ENCODE data around the gene VLDLR. TPM values are rescaled to one million over a fixed set of nuclear protein-coding genes. Genes with fewer than 3 reads are reported as not detected.

VLDLR gene
- total RNA-seq, 6 experiments from 2014 or later = 0.72 to 12.9 (median 3.5) TPM

DNA sequence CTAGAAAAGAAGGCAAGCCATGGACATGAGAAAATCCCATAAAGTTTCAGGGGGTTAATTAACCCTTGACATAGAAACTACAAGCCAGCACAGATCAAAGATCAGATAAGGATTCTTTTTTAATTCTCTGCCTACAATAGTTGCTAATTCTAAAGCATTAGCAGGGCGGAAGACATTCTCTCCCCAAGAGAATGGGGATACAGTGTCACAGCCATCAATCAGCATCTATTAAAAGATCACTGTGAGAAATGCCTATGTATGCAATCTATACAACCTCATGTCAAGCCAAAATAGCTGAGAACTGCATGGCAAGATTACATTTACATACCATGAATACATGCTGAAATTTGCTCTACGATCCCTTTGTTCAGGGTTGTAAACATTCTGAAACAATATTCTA is 14.3 kb downstream of the VLDLR start:
- no peak for DNase-seq
- ATAC-seq = no peak
- 100% methylated on average over 2 of the region's 2 CpGs for WGBS (ENCODE audit: insufficient coverage, low coverage, low lambda C conversion rate, missing lambda C conversion rate)
- H3K9me3 ChIP-seq = no peaks in the 10 kb centered on the region
- no peak for TF ChIP-seq POLR2A (IDR thresholded peaks at IDR 0.05)
- TF ChIP-seq, protein P1, sequence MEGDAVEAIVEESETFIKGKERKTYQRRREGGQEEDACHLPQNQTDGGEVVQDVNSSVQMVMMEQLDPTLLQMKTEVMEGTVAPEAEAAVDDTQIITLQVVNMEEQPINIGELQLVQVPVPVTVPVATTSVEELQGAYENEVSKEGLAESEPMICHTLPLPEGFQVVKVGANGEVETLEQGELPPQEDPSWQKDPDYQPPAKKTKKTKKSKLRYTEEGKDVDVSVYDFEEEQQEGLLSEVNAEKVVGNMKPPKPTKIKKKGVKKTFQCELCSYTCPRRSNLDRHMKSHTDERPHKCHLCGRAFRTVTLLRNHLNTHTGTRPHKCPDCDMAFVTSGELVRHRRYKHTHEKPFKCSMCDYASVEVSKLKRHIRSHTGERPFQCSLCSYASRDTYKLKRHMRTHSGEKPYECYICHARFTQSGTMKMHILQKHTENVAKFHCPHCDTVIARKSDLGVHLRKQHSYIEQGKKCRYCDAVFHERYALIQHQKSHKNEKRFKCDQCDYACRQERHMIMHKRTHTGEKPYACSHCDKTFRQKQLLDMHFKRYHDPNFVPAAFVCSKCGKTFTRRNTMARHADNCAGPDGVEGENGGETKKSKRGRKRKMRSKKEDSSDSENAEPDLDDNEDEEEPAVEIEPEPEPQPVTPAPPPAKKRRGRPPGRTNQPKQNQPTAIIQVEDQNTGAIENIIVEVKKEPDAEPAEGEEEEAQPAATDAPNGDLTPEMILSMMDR (IDR thresholded peaks at IDR 0.05) = no peak
- H3K27me3 ChIP-seq = no peaks in the 10 kb centered on the region
- H3K4me3 ChIP-seq = no peak overlapping the region
- H3K4me1 ChIP-seq = peaks cover 0 to 13% (median 0%) of the 10 kb centered on the region in 4 donors
- intact Hi-C loops (cut with DNase I) = no loop called here
- H3K27ac ChIP-seq = no peak overlapping the region
- H3K36me3 ChIP-seq = no peaks in the 10 kb centered on the region

DNA sequence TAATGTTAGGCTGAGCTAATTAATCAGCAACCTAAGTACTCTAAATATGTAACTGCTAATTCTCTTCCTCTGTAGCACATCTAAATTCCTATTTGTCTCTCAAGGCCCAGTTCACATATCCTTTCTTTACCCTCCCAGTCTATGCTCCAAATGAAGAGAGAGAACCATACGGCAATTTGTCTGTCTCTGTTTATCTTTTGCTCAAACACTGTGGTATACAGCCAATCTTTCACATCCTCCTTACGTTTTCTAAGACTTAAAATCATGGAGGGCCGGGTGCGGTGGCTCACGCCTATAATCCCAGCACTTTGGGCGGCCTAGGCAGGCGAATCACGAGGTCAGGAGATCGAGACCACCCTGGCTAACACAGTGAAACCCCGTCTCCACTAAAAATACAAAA is 15.8 kb downstream of the VLDLR start:
- no peak for ATAC-seq
- intact Hi-C loops (cut with DNase I) = no loop called here
- TF ChIP-seq, protein P1 (IDR thresholded peaks at IDR 0.05) = no peak
- no peak for TF ChIP-seq POLR2A (IDR thresholded peaks at IDR 0.05)
- Histone ChIP-seq H3K9me3 (no peaks in the 10 kb centered on the region), H3K36me3 (no peaks in the 10 kb centered on the region), H3K27me3 (no peaks in the 10 kb centered on the region), H3K4me3 (no peak overlapping the region), H3K27ac (no peak overlapping the region), H3K4me1 (peaks cover 0 to 16% (median 0%) of the 10 kb centered on the region in 4 donors)
- no peak for DNase-seq
- 80% methylated on average over 10 of the region's 10 CpGs for WGBS (ENCODE audit: insufficient coverage, low coverage, low lambda C conversion rate, missing lambda C conversion rate)

DNA sequence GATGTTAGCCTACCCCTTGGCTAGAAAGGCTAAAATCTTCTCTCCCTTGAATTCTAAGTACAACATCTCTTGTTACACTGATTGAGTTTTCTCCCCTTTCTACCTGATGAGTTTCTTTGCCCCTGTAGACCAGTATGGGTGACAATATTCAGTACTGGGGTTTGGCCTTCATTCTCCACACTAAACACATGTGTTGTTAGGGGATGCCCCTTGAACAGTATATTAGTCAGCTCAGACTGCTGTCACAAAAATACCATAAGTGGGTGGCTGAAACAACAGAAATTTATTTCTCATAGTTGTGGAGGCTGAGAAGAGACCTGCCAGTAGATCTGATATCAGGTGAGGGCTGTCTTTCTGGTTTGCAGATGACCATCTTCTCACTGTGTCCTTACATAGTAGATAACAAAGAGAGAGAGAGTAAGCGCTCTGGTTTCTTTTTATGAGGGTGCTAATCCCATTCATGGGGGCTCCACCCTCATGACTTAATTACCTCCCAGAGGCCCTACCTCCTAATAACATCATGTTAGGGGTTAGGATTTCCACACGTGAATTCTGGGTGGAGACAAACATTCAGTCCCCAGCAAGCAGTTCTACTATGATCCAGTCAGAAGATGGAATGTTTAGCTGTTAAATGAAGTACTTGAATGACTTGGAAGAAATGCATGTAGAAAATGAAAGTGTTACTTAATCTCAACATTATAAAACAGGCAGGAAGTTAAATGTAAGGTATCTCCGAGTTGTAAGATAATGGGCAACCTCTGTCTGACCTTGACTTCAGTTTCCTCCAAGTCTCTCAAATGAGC is 17.5 kb downstream of the VLDLR start:
- peaks cover 0 to 16% (median 0%) of the 10 kb centered on the region in 4 donors for H3K4me1 ChIP-seq
- H3K36me3 ChIP-seq = no peaks in the 10 kb centered on the region
- DNase-seq (no peak), ATAC-seq (no peak)
- WGBS (ENCODE audit: insufficient coverage, low coverage, low lambda C conversion rate, missing lambda C conversion rate) = 68% methylated on average over 3 of the region's 3 CpGs
- intact Hi-C loops (cut with DNase I) = no loop called here
- no peak overlapping the region for H3K27ac ChIP-seq
- no peaks in the 10 kb centered on the region for H3K27me3 ChIP-seq
- no peak overlapping the region for H3K4me3 ChIP-seq
- H3K9me3 ChIP-seq = no peaks in the 10 kb centered on the region
- TF ChIP-seq, protein P1 (IDR thresholded peaks at IDR 0.05) = no peak
- TF ChIP-seq POLR2A (IDR thresholded peaks at IDR 0.05) = no peak

DNA sequence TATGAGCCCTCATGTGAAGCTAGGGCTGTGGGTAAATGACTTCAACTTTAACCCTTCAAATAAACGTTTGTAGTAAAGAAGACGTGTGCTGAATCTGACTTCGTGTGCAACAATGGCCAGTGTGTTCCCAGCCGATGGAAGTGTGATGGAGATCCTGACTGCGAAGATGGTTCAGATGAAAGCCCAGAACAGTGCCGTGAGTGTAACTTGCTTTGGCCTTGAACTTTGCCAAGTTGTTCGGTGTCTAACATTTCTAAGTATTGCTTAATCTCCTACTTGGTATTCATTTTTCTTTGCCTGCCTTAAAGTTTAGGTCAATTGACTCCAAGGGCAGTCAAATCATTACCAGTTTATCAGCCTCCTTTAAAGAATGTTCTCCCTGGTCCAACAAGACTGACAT is 18.2 kb downstream of the VLDLR start:
- H3K27me3 ChIP-seq = no peaks in the 10 kb centered on the region
- peaks cover 0 to 16% (median 0%) of the 10 kb centered on the region in 4 donors for H3K4me1 ChIP-seq
- no peak overlapping the region for H3K4me3 ChIP-seq
- no peaks in the 10 kb centered on the region for H3K9me3 ChIP-seq
- WGBS (ENCODE audit: insufficient coverage, low coverage, low lambda C conversion rate, missing lambda C conversion rate) = 43% methylated on average over 4 of the region's 7 CpGs
- no peak for TF ChIP-seq POLR2A (IDR thresholded peaks at IDR 0.05)
- TF ChIP-seq, protein P1 (IDR thresholded peaks at IDR 0.05) = no peak
- no peak for DNase-seq
- H3K27ac ChIP-seq = no peak overlapping the region
- intact Hi-C loops (cut with DNase I) = no loop called here
- ATAC-seq = peak in 2 of 4 donors; percentile 11 to 37
- no peaks in the 10 kb centered on the region for H3K36me3 ChIP-seq
